Stimulated activated naive B cell treated with anti-CD40 and anti-IgM and Interleukin-4, amounts not matched to agents 10 μg/mL and 1 μg/mL and 100 μg/mL, for 72 hours (primary cell): Measurements from ENCODE around the gene SLC8B1.

ENCODE experiments used
- ATAC-seq, 2 donors: fragments of 150-1000 bp; cut with Tn5 transposase; replicated peaks; 2 replicates each; pipeline ENCODE4 v1.10.0; 2021; ENCODE audit warnings: moderate library complexity in 1 of 2
- DNase-seq: peaks from one replicate; pipeline ENCODE4 v3.0.0; 2021
- H3K27ac Mint-ChIP-seq: one replicate; pipeline ENCODE4 v1.8.0; 2022; ENCODE audit warnings: mild to moderate bottlenecking, mixed read lengths
- H3K27me3 Mint-ChIP-seq, 2 donors: one replicate each; pipeline ENCODE4 v1.8.0; 2022; ENCODE audit warnings: mixed read lengths in 2 of 2
- H3K36me3 Mint-ChIP-seq, 2 donors: one replicate each; pipeline ENCODE4 v1.8.0; 2022; ENCODE audit warnings: mixed read lengths in 2 of 2, mild to moderate bottlenecking in 1 of 2
- H3K4me1 Mint-ChIP-seq, 2 donors: one replicate each; pipeline ENCODE4 v1.8.0; 2022; ENCODE audit warnings: mixed read lengths in 2 of 2, mild to moderate bottlenecking in 1 of 2
- H3K4me3 Mint-ChIP-seq, 2 donors: one replicate each; pipeline ENCODE4 v1.8.0; 2022; ENCODE audit warnings: mild to moderate bottlenecking in 2 of 2, mixed read lengths in 2 of 2, moderate library complexity in 1 of 2
- H3K9me3 Mint-ChIP-seq, 2 donors: one replicate each; pipeline ENCODE4 v1.8.0; 2022; ENCODE audit warnings: mixed read lengths in 2 of 2, mild to moderate bottlenecking in 1 of 2

The SLC8B1 gene

GRCh38 chr12:113334786-113335539, at the start of gene SLC8B1:
Gene SLC8B1 (minus strand): TSS chr12:113335109. CDS start chr12:113332878, 2,231 bp downstream.
- Mint-ChIP-seq H3K4me3 (peak within 1 kb of the TSS; percentile 94 to 95), H3K27me3 (no peaks in the 10 kb centered on the region), H3K9me3 (no peaks in the 10 kb centered on the region), H3K27ac (peak within 1 kb of the TSS; percentile 88), H3K4me1 (peaks cover 18 to 38% of the 10 kb centered on the region in 2 donors), H3K36me3 (peaks cover 14 to 21% of the 10 kb centered on the region in 2 donors)
- DNase-seq (peak; percentile 71), ATAC-seq (peak; percentile 96 to 99)

- no peaks in the 10 kb centered on the region for H3K27me3 Mint-ChIP-seq
- peaks cover 48 to 55% of the 10 kb centered on the region in 2 donors for H3K36me3 Mint-ChIP-seq
- H3K9me3 Mint-ChIP-seq = no peaks in the 10 kb centered on the region
- DNase-seq (no peak), ATAC-seq (no peak)
- H3K4me1 Mint-ChIP-seq = no peaks in the 10 kb centered on the region
- H3K4me3 Mint-ChIP-seq = no peak overlapping the region
- H3K27ac Mint-ChIP-seq = no peak overlapping the region
Observed at GRCh38 chr12:113382206-113382605, 47.3 kb upstream of the SLC8B1 start.

- no peak for ATAC-seq
- Mint-ChIP-seq H3K27ac (no peak overlapping the region), H3K36me3 (peaks cover 47 to 56% of the 10 kb centered on the region in 2 donors), H3K9me3 (no peaks in the 10 kb centered on the region), H3K4me3 (no peak overlapping the region), H3K27me3 (no peaks in the 10 kb centered on the region), H3K4me1 (no peaks in the 10 kb centered on the region)
- no peak for DNase-seq
Observed at GRCh38 chr12:113381220-113381619, 46.3 kb upstream of the SLC8B1 start.

GRCh38 chr12:113378291-113378690, 43.4 kb upstream of the SLC8B1 start:
- no peaks in the 10 kb centered on the region for H3K27me3 Mint-ChIP-seq
- no peak overlapping the region for H3K27ac Mint-ChIP-seq
- no peaks in the 10 kb centered on the region for H3K9me3 Mint-ChIP-seq
- H3K4me3 Mint-ChIP-seq = no peak overlapping the region
- peaks cover 0 to 2% of the 10 kb centered on the region in 2 donors for H3K4me1 Mint-ChIP-seq
- ATAC-seq (no peak), DNase-seq (no peak)
- peaks cover 56 to 58% of the 10 kb centered on the region in 2 donors for H3K36me3 Mint-ChIP-seq

- no peak overlapping the region for H3K27ac Mint-ChIP-seq
- no peak overlapping the region for H3K4me3 Mint-ChIP-seq
- DNase-seq = no peak
- H3K36me3 Mint-ChIP-seq = peaks cover 53 to 65% of the 10 kb centered on the region in 2 donors
- no peaks in the 10 kb centered on the region for H3K9me3 Mint-ChIP-seq
- ATAC-seq = no peak
- H3K27me3 Mint-ChIP-seq = no peaks in the 10 kb centered on the region
- peaks cover 10 to 14% of the 10 kb centered on the region in 2 donors for H3K4me1 Mint-ChIP-seq
Observed at GRCh38 chr12:113374823-113375428, 40.0 kb upstream of the SLC8B1 start.

- ATAC-seq (no peak), DNase-seq (no peak)
- H3K27me3 Mint-ChIP-seq = no peaks in the 10 kb centered on the region
- H3K4me1 Mint-ChIP-seq = peaks cover 10 to 14% of the 10 kb centered on the region in 2 donors
- no peak overlapping the region for H3K27ac Mint-ChIP-seq
- no peaks in the 10 kb centered on the region for H3K9me3 Mint-ChIP-seq
- peaks cover 52 to 70% of the 10 kb centered on the region in 2 donors for H3K36me3 Mint-ChIP-seq
- no peak overlapping the region for H3K4me3 Mint-ChIP-seq
Observed at GRCh38 chr12:113373969-113374368, 39.1 kb upstream of the SLC8B1 start.

GRCh38 chr12:113373440-113373839, 38.5 kb upstream of the SLC8B1 start:
- Mint-ChIP-seq H3K9me3 (no peaks in the 10 kb centered on the region), H3K4me1 (peaks cover 10 to 14% of the 10 kb centered on the region in 2 donors), H3K27ac (no peak overlapping the region), H3K36me3 (peaks cover 49 to 72% of the 10 kb centered on the region in 2 donors), H3K27me3 (no peaks in the 10 kb centered on the region), H3K4me3 (no peak overlapping the region)
- ATAC-seq (no peak), DNase-seq (no peak)

- Mint-ChIP-seq H3K27me3 (no peaks in the 10 kb centered on the region), H3K4me3 (no peak overlapping the region), H3K27ac (no peak overlapping the region), H3K36me3 (peaks cover 47 to 69% of the 10 kb centered on the region in 2 donors), H3K4me1 (peaks cover 10 to 14% of the 10 kb centered on the region in 2 donors), H3K9me3 (no peaks in the 10 kb centered on the region)
- DNase-seq (no peak), ATAC-seq (no peak)
Observed at GRCh38 chr12:113372371-113372770, 37.5 kb upstream of the SLC8B1 start.

GRCh38 chr12:113371808-113372207, 36.9 kb upstream of the SLC8B1 start:
- peaks cover 45 to 65% of the 10 kb centered on the region in 2 donors for H3K36me3 Mint-ChIP-seq
- H3K4me3 Mint-ChIP-seq = no peak overlapping the region
- H3K27me3 Mint-ChIP-seq = no peaks in the 10 kb centered on the region
- H3K9me3 Mint-ChIP-seq = no peaks in the 10 kb centered on the region
- ATAC-seq (no peak), DNase-seq (no peak)
- peaks cover 10 to 14% of the 10 kb centered on the region in 2 donors for H3K4me1 Mint-ChIP-seq
- no peak overlapping the region for H3K27ac Mint-ChIP-seq

- no peak for DNase-seq
- ATAC-seq = peak; percentile 42 to 51
- Mint-ChIP-seq H3K9me3 (no peaks in the 10 kb centered on the region), H3K4me3 (no peak overlapping the region), H3K4me1 (peaks cover 10 to 14% of the 10 kb centered on the region in 2 donors), H3K27ac (no peak overlapping the region), H3K27me3 (no peaks in the 10 kb centered on the region), H3K36me3 (peaks cover 47 to 65% of the 10 kb centered on the region in 2 donors)
Observed at GRCh38 chr12:113370923-113371682, 36.2 kb upstream of the SLC8B1 start.

GRCh38 chr12:113369391-113369985, 34.6 kb upstream of the SLC8B1 start:
- H3K4me3 Mint-ChIP-seq = no peak overlapping the region

GRCh38 chr12:113368331-113368730, 33.4 kb upstream of the SLC8B1 start:
- Mint-ChIP-seq H3K27me3 (no peaks in the 10 kb centered on the region), H3K4me1 (peaks cover 9 to 17% of the 10 kb centered on the region in 2 donors), H3K4me3 (no peak overlapping the region), H3K27ac (no peak overlapping the region), H3K9me3 (no peaks in the 10 kb centered on the region), H3K36me3 (peaks cover 52 to 59% of the 10 kb centered on the region in 2 donors)
- ATAC-seq (no peak), DNase-seq (no peak)

More at GRCh38 chr12:113369391-113369985, 34.6 kb upstream of the SLC8B1 start:
- Mint-ChIP-seq H3K27me3 (no peaks in the 10 kb centered on the region), H3K36me3 (peaks cover 53 to 61% of the 10 kb centered on the region in 2 donors), H3K27ac (no peak overlapping the region), H3K9me3 (no peaks in the 10 kb centered on the region), H3K4me1 (peaks cover 10 to 17% of the 10 kb centered on the region in 2 donors)
- DNase-seq (no peak), ATAC-seq (no peak)

- Mint-ChIP-seq H3K36me3 (peaks cover 45 to 48% of the 10 kb centered on the region in 2 donors), H3K27ac (no peak overlapping the region), H3K27me3 (no peaks in the 10 kb centered on the region), H3K9me3 (no peaks in the 10 kb centered on the region), H3K4me3 (no peak overlapping the region), H3K4me1 (peaks cover 10 to 16% of the 10 kb centered on the region in 2 donors)
- ATAC-seq = no peak
- no peak for DNase-seq
Observed at GRCh38 chr12:113366827-113367226, 31.9 kb upstream of the SLC8B1 start.
